HAP-1 (cell line): ENCODE results near the gene ECEL1.
"Not testable (repeated sequence)": the region's sequence is repeated elsewhere in the genome, so short reads cannot be mapped to it uniquely, and the experiment has no call there.

ENCODE experiments used
- DNase-seq, 2 experiments: peaks; one replicate each; pipeline ENCODE4 v3.0.0-alpha.2; 2016 to 2020; ENCODE audit warnings: low spot score in 2 of 2
- H3K27me3 ChIP-seq: fragments of 250-450 bp; sonication (Bioruptor Pico); 2 replicates; pipeline ENCODE4 v1.5.1; 2020; ENCODE audit warnings: low read depth, mild to moderate bottlenecking, moderate library complexity
- H3K36me3 ChIP-seq: fragments of 250-450 bp; sonication (Bioruptor Pico); replicated peaks from 2 replicates; pipeline ENCODE4 v1.5.1; 2020; ENCODE audit warnings: mild to moderate bottlenecking
- H3K4me1 ChIP-seq: fragments of 250-450 bp; sonication (Bioruptor Pico); 2 replicates; pipeline ENCODE4 v1.5.1; 2020; ENCODE audit warnings: mild to moderate bottlenecking
- H3K4me3 ChIP-seq: fragments of 250-450 bp; sonication (Bioruptor Pico); 2 replicates; pipeline ENCODE4 v1.5.1; 2020; ENCODE audit warnings: mild to moderate bottlenecking, moderate library complexity
- H3K9me3 ChIP-seq: fragments of 250-450 bp; sonication (Bioruptor Pico); 2 replicates; pipeline ENCODE4 v1.5.1; 2020; ENCODE audit warnings: mild to moderate bottlenecking, moderate library complexity
- in situ Hi-C: fragments of 300-500 bp; cut with MboI; formaldehyde crosslinking; loops from 3 replicates; pipeline ENCODE4 v1.14.3; 2020; ENCODE audit warnings: low sequenced_read_pairs, inconsistent platforms, mixed read lengths

The ECEL1 gene

GRCh38 chr2:232447091-232447620 is 40.5 kb downstream of the ECEL1 start:
- H3K27me3 ChIP-seq: no peaks in the 10 kb centered on the region
- no peaks in the 10 kb centered on the region for H3K9me3 ChIP-seq
- in situ Hi-C loops: loop anchor here (10.0 kb wide), 1 partner anchor 122 kb away; no protein-coding TSS in a partner anchor

GRCh38 chr2:232446266-232446777 is 41.3 kb downstream of the ECEL1 start:
- H3K36me3 ChIP-seq, H3K4me3 ChIP-seq, DNase-seq, H3K9me3 ChIP-seq, H3K4me1 ChIP-seq, H3K27me3 ChIP-seq: not testable (repeated sequence)
- in situ Hi-C loops: loop anchor here (10.0 kb wide), 1 partner anchor 122 kb away; no protein-coding TSS in a partner anchor

More at GRCh38 chr2:232447091-232447620, 40.5 kb downstream of the ECEL1 start:
- Histone ChIP-seq H3K4me3 (no peak overlapping the region), H3K4me1 (no peaks in the 10 kb centered on the region), H3K36me3 (no peaks in the 10 kb centered on the region)
- no peak for DNase-seq

- DNase-seq, H3K4me1 ChIP-seq, H3K27me3 ChIP-seq, H3K36me3 ChIP-seq, H3K9me3 ChIP-seq, H3K4me3 ChIP-seq: not testable (repeated sequence)
- in situ Hi-C loops: loop anchor here (10.0 kb wide), 1 partner anchor 121 kb away; no protein-coding TSS in a partner anchor
These were observed 42.3 kb downstream of the ECEL1 start for GRCh38 chr2:232445149-232445885.

- Histone ChIP-seq H3K4me3 (no peak overlapping the region), H3K4me1 (no peaks in the 10 kb centered on the region), H3K9me3 (no peaks in the 10 kb centered on the region), H3K36me3 (no peaks in the 10 kb centered on the region), H3K27me3 (no peaks in the 10 kb centered on the region)
- DNase-seq: peak; percentile 24 to 77
- in situ Hi-C loops: loop anchor here (10.0 kb wide), 1 partner anchor 120 kb away; no protein-coding TSS in a partner anchor
These were observed 43.1 kb downstream of the ECEL1 start for GRCh38 chr2:232444409-232445148.

- H3K9me3 ChIP-seq, H3K4me3 ChIP-seq: not testable (repeated sequence)
- in situ Hi-C loops: loop anchor here (10.0 kb wide), 1 partner anchor 119 kb away; no protein-coding TSS in a partner anchor
These were observed 43.8 kb downstream of the ECEL1 start for GRCh38 chr2:232443669-232444408.

GRCh38 chr2:232443047-232443446 is 44.6 kb downstream of the ECEL1 start:
- not testable (repeated sequence) for H3K27me3 ChIP-seq, H3K9me3 ChIP-seq, H3K4me1 ChIP-seq, H3K4me3 ChIP-seq, DNase-seq, H3K36me3 ChIP-seq
- in situ Hi-C loops: loop anchor here (10.0 kb wide), 1 partner anchor 118 kb away; no protein-coding TSS in a partner anchor

More at GRCh38 chr2:232443669-232444408, 43.8 kb downstream of the ECEL1 start:
- H3K27me3 ChIP-seq, H3K36me3 ChIP-seq, H3K4me1 ChIP-seq, DNase-seq: not testable (repeated sequence)

GRCh38 chr2:232442431-232442830 is 45.2 kb downstream of the ECEL1 start:
- not testable (repeated sequence) for DNase-seq, H3K36me3 ChIP-seq, H3K9me3 ChIP-seq, H3K4me1 ChIP-seq, H3K4me3 ChIP-seq, H3K27me3 ChIP-seq
- in situ Hi-C loops: loop anchor here (10.0 kb wide), 1 partner anchor 118 kb away; no protein-coding TSS in a partner anchor

- in situ Hi-C loops: loop anchor here (10.0 kb wide), 1 partner anchor 117 kb away; no protein-coding TSS in a partner anchor
- H3K36me3 ChIP-seq, H3K9me3 ChIP-seq, H3K4me3 ChIP-seq, H3K27me3 ChIP-seq, DNase-seq, H3K4me1 ChIP-seq: not testable (repeated sequence)
These were observed 45.7 kb downstream of the ECEL1 start for GRCh38 chr2:232441922-232442321.

GRCh38 chr2:232441147-232441651 is 46.4 kb downstream of the ECEL1 start:
- in situ Hi-C loops: loop anchor here (10.0 kb wide), 1 partner anchor 116 kb away; no protein-coding TSS in a partner anchor
- Histone ChIP-seq H3K4me3 (no peak overlapping the region), H3K4me1 (no peaks in the 10 kb centered on the region), H3K9me3 (no peaks in the 10 kb centered on the region), H3K36me3 (no peaks in the 10 kb centered on the region), H3K27me3 (no peaks in the 10 kb centered on the region)
- no peak for DNase-seq

GRCh38 chr2:232440220-232441018 is 47.2 kb downstream of the ECEL1 start:
- H3K4me1 ChIP-seq, H3K9me3 ChIP-seq, H3K36me3 ChIP-seq, H3K4me3 ChIP-seq, H3K27me3 ChIP-seq: not testable (repeated sequence)
- peak; percentile 46 to 92 for DNase-seq
- in situ Hi-C loops: loop anchor here (10.0 kb wide), 1 partner anchor 116 kb away; no protein-coding TSS in a partner anchor

- DNase-seq: no peak
- no peak overlapping the region for H3K4me3 ChIP-seq
- no peaks in the 10 kb centered on the region for H3K4me1 ChIP-seq
- no peaks in the 10 kb centered on the region for H3K9me3 ChIP-seq
- in situ Hi-C loops: loop anchor here (5.0 to 10.0 kb wide), 2 partner anchors 115 to 532 kb away; no protein-coding TSS in a partner anchor
- H3K36me3 ChIP-seq: no peaks in the 10 kb centered on the region
- no peaks in the 10 kb centered on the region for H3K27me3 ChIP-seq
These were observed 47.9 kb downstream of the ECEL1 start for GRCh38 chr2:232439758-232440135.
